Measurements from ENCODE around the gene SF3B3.
"Not testable (repeated sequence)": the region's sequence is repeated elsewhere in the genome, so short reads cannot be mapped to it uniquely, and the experiment has no call there.

The SF3B3 gene

GRCh38 chr16:70526403-70526802 is 2.8 kb downstream of the SF3B3 start:
- DNase-seq (ENCODE audit: low read depth): no peak
- no peak for TF ChIP-seq CTCF (IDR thresholded peaks at IDR 0.05; ENCODE audit: control insufficient read depth, insufficient read depth, low read depth, low read length, missing control alignments)
- H3K4me3 ChIP-seq (ENCODE audit: control insufficient read depth, low read depth, low read length): no peak overlapping the region

GRCh38 chr16:70527315-70527996 is 3.8 kb downstream of the SF3B3 start:
- no peak for DNase-seq (ENCODE audit: low read depth)
- H3K4me3 ChIP-seq (ENCODE audit: control insufficient read depth, low read depth, low read length): no peak overlapping the region
- no peak for TF ChIP-seq CTCF (IDR thresholded peaks at IDR 0.05; ENCODE audit: control insufficient read depth, insufficient read depth, low read depth, low read length, missing control alignments)

- peak; percentile 45 for TF ChIP-seq CTCF (IDR thresholded peaks at IDR 0.05; ENCODE audit: control insufficient read depth, insufficient read depth, low read depth, low read length, missing control alignments)
- no peak for DNase-seq (ENCODE audit: low read depth)
- no peak overlapping the region for H3K4me3 ChIP-seq (ENCODE audit: control insufficient read depth, low read depth, low read length)
These were observed 5.6 kb downstream of the SF3B3 start for GRCh38 chr16:70529051-70529777.

- not testable (repeated sequence) for DNase-seq (ENCODE audit: low read depth); H3K4me3 ChIP-seq (ENCODE audit: control insufficient read depth, low read depth, low read length)
These were observed 6.3 kb downstream of the SF3B3 start for GRCh38 chr16:70529954-70530353.

GRCh38 chr16:70534971-70535370 is 11.4 kb downstream of the SF3B3 start:
- TF ChIP-seq CTCF (IDR thresholded peaks at IDR 0.05; ENCODE audit: control insufficient read depth, insufficient read depth, low read depth, low read length, missing control alignments): no peak
- H3K4me3 ChIP-seq (ENCODE audit: control insufficient read depth, low read depth, low read length): no peak overlapping the region
- no peak for DNase-seq (ENCODE audit: low read depth)

- DNase-seq (ENCODE audit: low read depth): no peak
These were observed 17.4 kb downstream of the SF3B3 start for GRCh38 chr16:70540994-70541393.

More at GRCh38 chr16:70540994-70541393, 17.4 kb downstream of the SF3B3 start:
- TF ChIP-seq CTCF (IDR thresholded peaks at IDR 0.05; ENCODE audit: control insufficient read depth, insufficient read depth, low read depth, low read length, missing control alignments): no peak
- no peak overlapping the region for H3K4me3 ChIP-seq (ENCODE audit: control insufficient read depth, low read depth, low read length)
